NB4 (cell line): ENCODE data around the gene ACOX3.
A peak's percentile ranks its signal among the peaks of the same experiment; 100 is the strongest.

Experiments used
- DNase-seq: peaks from one replicate; pipeline ENCODE4 v3.0.0; 2010; ENCODE audit warnings: low read depth
- H3K4me3 ChIP-seq: one replicate; pipeline ENCODE4 v1.5.1; 2011; ENCODE audit warnings: mild to moderate bottlenecking, low read depth, low read length, moderate library complexity
- MYC ChIP-seq: IDR thresholded peaks from 2 replicates; pipeline ENCODE4 v1.6.1; 2011; ENCODE audit warnings: low read depth, low read length
- POLR2A ChIP-seq: IDR thresholded peaks from 2 replicates; pipeline ENCODE4 v1.6.1; 2011; ENCODE audit warnings: mild to moderate bottlenecking; ENCODE audit not compliant: insufficient read length; ENCODE audit errors: extremely low read depth
- TF ChIP-seq, protein P1 (sequence below): IDR thresholded peaks from one replicate; pipeline ENCODE4 v1.5.1; 2012; ENCODE audit warnings: low read depth, low read length
- TF ChIP-seq, protein P2 (sequence below): IDR thresholded peaks from 2 replicates; pipeline ENCODE4 v1.6.1; 2011; ENCODE audit warnings: low read depth, low read length

The ACOX3 gene

DNA sequence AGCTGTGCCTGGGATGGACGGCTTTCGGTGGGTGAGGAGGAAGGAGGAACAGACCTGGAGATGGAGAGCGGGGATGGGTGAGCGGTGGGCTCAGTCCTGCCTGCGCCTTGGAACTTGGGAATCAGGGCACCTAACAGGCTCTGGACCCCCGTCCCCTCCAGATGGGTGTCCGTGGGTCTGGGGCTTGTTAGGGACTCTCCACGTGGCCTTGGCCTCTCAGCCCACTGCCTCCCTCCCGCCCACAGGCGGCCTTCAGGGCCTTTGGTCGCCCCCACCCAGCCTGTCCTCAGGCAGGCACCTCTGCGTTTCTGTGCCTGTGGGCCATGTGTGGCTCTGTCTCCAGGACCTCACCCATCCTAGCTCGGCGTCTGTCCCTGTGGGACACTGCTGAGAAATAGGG is 29.0 kb upstream of the ACOX3 start:
- TF ChIP-seq POLR2A, result no peak
- TF ChIP-seq, protein P1, sequence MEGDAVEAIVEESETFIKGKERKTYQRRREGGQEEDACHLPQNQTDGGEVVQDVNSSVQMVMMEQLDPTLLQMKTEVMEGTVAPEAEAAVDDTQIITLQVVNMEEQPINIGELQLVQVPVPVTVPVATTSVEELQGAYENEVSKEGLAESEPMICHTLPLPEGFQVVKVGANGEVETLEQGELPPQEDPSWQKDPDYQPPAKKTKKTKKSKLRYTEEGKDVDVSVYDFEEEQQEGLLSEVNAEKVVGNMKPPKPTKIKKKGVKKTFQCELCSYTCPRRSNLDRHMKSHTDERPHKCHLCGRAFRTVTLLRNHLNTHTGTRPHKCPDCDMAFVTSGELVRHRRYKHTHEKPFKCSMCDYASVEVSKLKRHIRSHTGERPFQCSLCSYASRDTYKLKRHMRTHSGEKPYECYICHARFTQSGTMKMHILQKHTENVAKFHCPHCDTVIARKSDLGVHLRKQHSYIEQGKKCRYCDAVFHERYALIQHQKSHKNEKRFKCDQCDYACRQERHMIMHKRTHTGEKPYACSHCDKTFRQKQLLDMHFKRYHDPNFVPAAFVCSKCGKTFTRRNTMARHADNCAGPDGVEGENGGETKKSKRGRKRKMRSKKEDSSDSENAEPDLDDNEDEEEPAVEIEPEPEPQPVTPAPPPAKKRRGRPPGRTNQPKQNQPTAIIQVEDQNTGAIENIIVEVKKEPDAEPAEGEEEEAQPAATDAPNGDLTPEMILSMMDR, result no peak
- no peak for TF ChIP-seq MYC
- TF ChIP-seq, protein P2, sequence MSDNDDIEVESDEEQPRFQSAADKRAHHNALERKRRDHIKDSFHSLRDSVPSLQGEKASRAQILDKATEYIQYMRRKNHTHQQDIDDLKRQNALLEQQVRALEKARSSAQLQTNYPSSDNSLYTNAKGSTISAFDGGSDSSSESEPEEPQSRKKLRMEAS, result no peak
- no peak for DNase-seq

DNA sequence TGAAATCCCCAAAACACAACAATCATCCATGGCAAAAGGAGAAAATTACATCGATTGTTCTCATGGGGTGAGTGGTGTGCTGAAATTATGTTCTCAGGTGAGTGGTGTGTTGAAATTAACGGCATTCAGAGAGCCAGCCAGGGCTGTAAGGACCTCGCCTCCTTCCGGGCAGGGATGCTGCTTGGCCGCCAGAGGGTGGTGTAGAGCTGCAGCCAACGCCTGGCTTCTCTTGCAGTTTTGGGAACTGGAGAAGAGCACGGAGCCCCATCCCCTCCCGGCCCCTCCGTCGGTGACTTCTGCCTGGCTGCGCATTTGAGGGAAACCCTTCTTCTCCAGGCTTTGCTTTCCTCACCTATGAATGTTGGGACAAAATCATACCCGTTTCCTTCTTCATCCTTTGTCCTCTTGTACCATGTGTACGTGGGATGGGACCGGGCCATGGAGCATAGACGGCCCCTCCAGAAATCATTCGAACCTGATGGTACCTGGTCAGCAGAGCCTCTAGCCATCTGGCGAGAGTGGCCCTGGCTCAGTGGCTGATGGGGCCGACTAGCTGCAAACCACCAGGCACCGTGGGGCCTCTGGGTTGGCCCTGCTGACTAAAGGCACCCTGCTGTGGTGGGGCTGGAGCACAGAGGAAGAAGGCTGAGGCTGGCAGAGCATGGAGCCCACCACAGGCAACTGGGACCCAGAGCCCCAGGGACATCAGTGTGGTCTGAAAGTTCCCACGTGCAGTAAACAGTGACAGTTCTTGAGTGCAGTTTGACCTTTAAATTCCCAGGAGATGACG is 28.4 kb upstream of the ACOX3 start:
- peak; percentile 79 for DNase-seq
- no peak overlapping the region for H3K4me3 ChIP-seq
- TF ChIP-seq, protein P1, result peak; percentile 99
- TF ChIP-seq, protein P2, result peak; percentile 39; the same call in 1 of the 2 replicates
- TF ChIP-seq POLR2A, result no peak
- no peak for TF ChIP-seq MYC

More for the DNA sequence above, 29.0 kb upstream of the ACOX3 start:
- H3K4me3 ChIP-seq, result no peak overlapping the region

DNA sequence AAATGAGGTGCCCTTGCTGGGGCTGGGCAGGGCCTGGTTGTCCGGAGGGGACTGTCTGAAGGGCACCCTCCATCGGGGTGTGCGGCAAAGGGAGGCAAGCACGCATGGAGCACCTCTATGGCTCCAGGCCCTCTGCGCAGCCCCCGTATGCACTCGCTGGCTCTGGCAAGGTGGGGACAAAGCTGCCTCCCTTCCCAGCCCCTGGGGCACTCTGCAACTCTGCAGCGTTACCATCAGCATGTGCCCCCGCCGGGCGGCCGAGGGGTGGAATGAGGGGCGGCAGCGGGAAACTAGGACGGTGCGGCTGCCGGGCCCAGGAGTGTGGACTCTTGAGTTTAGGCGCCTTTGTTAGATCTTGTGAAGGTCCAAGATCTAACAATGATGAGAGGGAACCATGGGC is 26.5 kb upstream of the ACOX3 start:
- no peak for TF ChIP-seq POLR2A
- TF ChIP-seq, protein P1, result no peak
- no peak for TF ChIP-seq MYC
- TF ChIP-seq, protein P2, result no peak
- H3K4me3 ChIP-seq, result no peak overlapping the region
- DNase-seq, result no peak

DNA sequence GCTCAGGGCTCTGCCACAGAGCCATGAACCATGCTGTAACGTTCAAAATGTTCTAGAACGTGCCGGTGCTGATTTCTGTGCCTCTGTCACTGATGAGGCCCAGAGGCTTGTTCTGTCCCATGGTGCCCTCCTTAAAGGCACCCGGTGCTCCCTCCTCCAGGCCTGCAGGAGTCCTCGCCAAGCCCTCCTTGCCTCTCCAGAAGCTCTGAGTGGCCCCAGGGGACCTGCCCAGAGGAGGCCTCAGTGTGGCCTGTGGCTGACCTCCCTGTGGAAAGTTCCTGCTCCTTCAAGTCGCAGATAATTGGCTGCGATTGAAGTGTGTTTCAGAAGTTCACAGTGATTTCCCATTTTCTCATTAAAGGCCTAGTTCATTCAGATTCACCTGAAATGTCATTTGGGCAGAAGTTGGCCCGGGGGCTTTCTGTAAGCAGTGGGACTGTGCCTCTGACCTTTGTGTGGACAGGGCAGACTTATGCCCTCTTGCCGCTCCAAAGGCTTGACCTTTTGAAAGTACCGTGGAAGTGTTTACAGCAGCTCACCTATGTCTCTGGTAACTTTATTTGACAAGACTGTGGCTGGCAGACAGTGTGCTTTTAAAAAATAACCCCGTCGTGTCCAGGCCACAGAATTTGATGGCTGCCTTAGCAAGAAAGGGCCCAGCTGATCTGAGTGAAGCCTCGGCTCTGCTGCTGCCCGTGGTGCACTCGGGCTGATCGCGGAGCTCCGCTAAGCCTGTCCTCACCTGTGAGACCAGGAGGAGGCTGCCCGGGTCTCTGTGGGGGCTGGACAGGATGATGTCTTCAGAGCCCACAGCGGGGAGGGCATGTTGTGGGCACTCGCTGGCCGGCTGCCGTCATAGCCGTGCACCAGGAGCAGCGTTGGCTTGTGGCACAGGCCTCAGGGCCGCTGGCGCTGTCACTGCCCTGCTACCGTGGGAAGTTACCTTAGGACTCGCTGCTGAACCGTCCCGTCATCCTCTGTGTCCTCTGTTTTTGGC is 25.4 kb upstream of the ACOX3 start:
- TF ChIP-seq, protein P2, result no peak
- TF ChIP-seq, protein P1, result no peak
- no peak for TF ChIP-seq MYC
- TF ChIP-seq POLR2A, result no peak
- no peak overlapping the region for H3K4me3 ChIP-seq
- no peak for DNase-seq

DNA sequence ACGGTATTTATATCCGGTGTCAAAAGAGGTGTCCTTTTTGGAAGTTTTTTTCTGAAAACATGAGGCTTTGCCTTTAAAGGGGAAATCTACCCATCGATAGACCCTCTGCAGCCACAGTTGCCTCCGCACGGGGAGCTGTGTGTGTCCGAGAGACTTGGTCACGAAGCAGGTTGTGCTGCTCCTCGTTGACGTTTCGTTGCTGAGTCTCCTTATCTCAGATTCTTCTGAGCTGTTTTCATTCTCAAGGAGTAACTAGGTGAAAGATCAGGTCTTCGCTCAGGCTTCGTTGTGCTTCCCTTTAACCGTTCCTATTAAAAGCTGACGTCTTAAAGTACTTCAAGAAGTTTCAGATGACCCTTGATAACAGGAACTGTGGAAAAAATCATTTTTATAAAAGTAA is 23.9 kb upstream of the ACOX3 start:
- DNase-seq, result no peak
- H3K4me3 ChIP-seq, result no peak overlapping the region
- TF ChIP-seq, protein P2, result no peak
- TF ChIP-seq POLR2A (no peak), MYC (no peak)
- TF ChIP-seq, protein P1, result no peak
